IMR-90 (cell line): ENCODE measurements around the gene TRIM2. TPM values are rescaled to one million over a fixed set of nuclear protein-coding genes. Genes with fewer than 3 reads are reported as not detected.

ENCODE experiments used
- ATAC-seq: fragments of 200-7000 bp; cut with Tn5 transposase; 2 replicates; pipeline ENCODE4 v1.9.1; 2020; ENCODE audit warnings: low read depth, mild to moderate bottlenecking, moderate library complexity
- BruUV-seq: library from RNA; stranded (reverse); fragments of 400-500 nt; replicated peaks from 2 replicates; lab custom pipeline; 2021; lab: Mats Ljungman, UMichigan
- CTCF ChIA-PET: fragments of 300-600 bp; formaldehyde crosslinking; extraction: SDS; loops from one replicate; lab custom pipeline; 2021; ENCODE audit warnings: antibody characterized with exemption; lab: Yijun Ruan, JAX
- POLR2A ChIA-PET: fragments of 300-600 bp; sonication (Branson Sonifier 250); formaldehyde crosslinking; loops from one replicate; lab custom pipeline; 2022; ENCODE audit warnings: antibody characterized with exemption; ENCODE audit not compliant: unreplicated experiment; lab: Charles Lee
- DNase-seq: peaks from one replicate; pipeline ENCODE4 v3.0.0; 2013
- H2AFZ ChIP-seq: replicated peaks from 2 replicates; pipeline ENCODE3; 2013; ENCODE audit warnings: low read length, mild to moderate bottlenecking; ENCODE audit not compliant: poor library complexity
- H2AK5ac ChIP-seq: 2 replicates; pipeline ENCODE4 v1.6.1; 2013; ENCODE audit warnings: low read depth, low read length, inconsistent platforms
- H2AK9ac ChIP-seq: replicated peaks from 2 replicates; pipeline ENCODE3; 2013; ENCODE audit warnings: mild to moderate bottlenecking, low read depth, low read length, moderate library complexity; ENCODE audit not compliant: poor library complexity
- H2BK120ac ChIP-seq: 2 replicates; pipeline ENCODE4 v1.6.1; 2013; ENCODE audit warnings: low read depth, low read length, inconsistent platforms
- H2BK15ac ChIP-seq: 3 replicates; pipeline ENCODE4 v1.6.1; 2013; ENCODE audit warnings: low read depth, low read length, inconsistent platforms
- H2BK20ac ChIP-seq: 2 replicates; pipeline ENCODE4 v1.6.1; 2013; ENCODE audit warnings: low read depth, mild to moderate bottlenecking, inconsistent platforms, low read length, moderate library complexity
- H2BK5ac ChIP-seq: 2 replicates; pipeline ENCODE4 v1.6.1; 2013; ENCODE audit warnings: mild to moderate bottlenecking, low read depth, low read length, inconsistent platforms; ENCODE audit not compliant: poor library complexity, severe bottlenecking
- H3K14ac ChIP-seq: replicated peaks from 2 replicates; pipeline ENCODE4 v1.6.1; 2013; ENCODE audit warnings: low read depth, low read length, inconsistent platforms
- H3K18ac ChIP-seq: 2 replicates; pipeline ENCODE4 v1.6.1; 2013; ENCODE audit warnings: low read depth, low read length, control low read depth
- H3K23ac ChIP-seq: 2 replicates; pipeline ENCODE4 v1.6.1; 2013; ENCODE audit warnings: low read depth, low read length, inconsistent platforms
- H3K27ac ChIP-seq: 2 replicates; pipeline ENCODE4 v1.5.1; 2013; ENCODE audit warnings: mild to moderate bottlenecking, control low read depth, low read length; ENCODE audit not compliant: insufficient read depth
- H3K27me3 ChIP-seq: 2 replicates; pipeline ENCODE4 v1.6.1; 2013; ENCODE audit warnings: low read length; ENCODE audit not compliant: control insufficient read depth, insufficient read depth
- H3K36me3 ChIP-seq: 2 replicates; pipeline ENCODE4 v1.6.1; 2013; ENCODE audit warnings: low read length, mixed read lengths; ENCODE audit not compliant: control insufficient read depth, insufficient read depth
- H3K4ac ChIP-seq: 2 replicates; pipeline ENCODE4 v1.6.1; 2013; ENCODE audit warnings: low read depth, low read length, inconsistent platforms
- H3K4me1 ChIP-seq: 2 replicates; pipeline ENCODE4 v1.6.1; 2013; ENCODE audit warnings: low read length, mixed read lengths; ENCODE audit not compliant: control insufficient read depth, insufficient read depth
- H3K4me2 ChIP-seq: 2 replicates; pipeline ENCODE4 v1.6.1; 2013; ENCODE audit warnings: low read depth, mild to moderate bottlenecking, control low read depth, low read length, moderate library complexity
- H3K4me3 ChIP-seq: 2 replicates; pipeline ENCODE4 v1.5.1; 2013; ENCODE audit warnings: low read depth, mild to moderate bottlenecking, control low read depth, low read length, moderate library complexity; ENCODE audit not compliant: insufficient read depth
- H3K56ac ChIP-seq: 2 replicates; pipeline ENCODE4 v1.6.1; 2013; ENCODE audit warnings: low read length, inconsistent platforms; ENCODE audit not compliant: insufficient read depth; ENCODE audit errors: extremely low read depth
- H3K79me1 ChIP-seq, 2 experiments: 2 replicates each; pipeline ENCODE4 v1.6.1; 2013; ENCODE audit warnings: low read length in 2 of 2, inconsistent platforms in 1 of 2, low read depth in 1 of 2
- H3K9ac ChIP-seq: 2 replicates; pipeline ENCODE4 v1.6.1; 2013; ENCODE audit warnings: low read depth, low read length, control low read depth
- H3K9me1 ChIP-seq: 2 replicates; pipeline ENCODE4 v1.6.1; 2013; ENCODE audit warnings: low read length, inconsistent platforms; ENCODE audit not compliant: insufficient read depth
- H3K9me3 ChIP-seq: 2 replicates; pipeline ENCODE4 v1.6.1; 2013; ENCODE audit warnings: low read length; ENCODE audit not compliant: control insufficient read depth, insufficient read depth
- H4K20me1 ChIP-seq: 2 replicates; pipeline ENCODE4 v1.6.1; 2013; ENCODE audit warnings: low read length, inconsistent platforms; ENCODE audit not compliant: insufficient read depth
- H4K5ac ChIP-seq: 2 replicates; pipeline ENCODE4 v1.6.1; 2013; ENCODE audit warnings: mild to moderate bottlenecking, low read depth, low read length, control low read depth
- H4K8ac ChIP-seq, 2 experiments: 2 replicates each; pipeline ENCODE4 v1.6.1; 2013; ENCODE audit warnings: low read depth in 2 of 2, low read length in 2 of 2, control low read depth in 1 of 2, inconsistent platforms in 1 of 2
- H4K91ac ChIP-seq: 2 replicates; pipeline ENCODE4 v1.6.1; 2013; ENCODE audit warnings: low read depth, low read length, inconsistent platforms; ENCODE audit not compliant: insufficient read depth
- BHLHE40 ChIP-seq: fragments of 150-350 bp; IDR thresholded peaks from 2 replicates; pipeline ENCODE4 v1.6.1; 2016; ENCODE audit warnings: mild to moderate bottlenecking, low read depth, low read length
- CHD1 ChIP-seq: IDR thresholded peaks from 2 replicates; pipeline ENCODE4 v1.6.1; 2012; ENCODE audit warnings: low read depth, low read length, improper control_type of control experiment
- FOS ChIP-seq: fragments of 150-350 bp; IDR thresholded peaks from 2 replicates; pipeline ENCODE4 v1.6.1; 2016; ENCODE audit warnings: low read depth, low read length
- MAZ ChIP-seq: IDR thresholded peaks from 2 replicates; pipeline ENCODE4 v1.6.1; 2012; ENCODE audit warnings: low read depth, mild to moderate bottlenecking, low read length, improper control_type of control experiment, moderate library complexity, borderline replicate concordance
- RAD21 ChIP-seq: IDR thresholded peaks from 2 replicates; pipeline ENCODE4 v1.6.1; 2012; ENCODE audit warnings: low read length, improper control_type of control experiment
- SMC3 ChIP-seq: fragments of 150-350 bp; IDR thresholded peaks from 2 replicates; pipeline ENCODE4 v1.6.1; 2016; ENCODE audit warnings: low read depth, mild to moderate bottlenecking, antibody characterized with exemption, low read length, moderate library complexity
- WGBS, 2 experiments: methylation state at CpG; one replicate each; pipeline versions ENCODE4 v1.1.5 to v1.1.7; 2013; ENCODE audit warnings: missing lambda C conversion rate in 2 of 2; ENCODE audit not compliant: insufficient read length in 1 of 2; ENCODE audit errors: extremely low coverage in 2 of 2; 5-methylcytosine and 5-hydroxymethylcytosine counted together
- dilution Hi-C: fragments of 300-500 bp; cut with HindIII; formaldehyde crosslinking; loops from one replicate; pipeline ENCODE4 v1.14.3; 2018; ENCODE audit warnings: low sequenced_read_pairs; ENCODE audit not compliant: unreplicated experiment
- in situ Hi-C: fragments of 300-500 bp; cut with MboI; formaldehyde crosslinking; loops from 3 replicates; pipeline ENCODE4 v1.14.3; 2019; ENCODE audit warnings: low sequenced_read_pairs, inconsistent platforms, mixed read lengths
- intact Hi-C: fragments of 100-400 bp; cut with micrococcal nuclease; formaldehyde crosslinking; loops from 2 replicates; pipeline ENCODE4 v1.10.0; 2022
- polyA plus RNA-seq, 3 experiments: library from polyadenylated mRNA; depleted of rRNA; stranded (reverse); fragments of >200 nt; gene quantifications; 2 replicates each; pipeline ENCODE4 v1.2.3, GENCODE V29; 2012; ENCODE audit warnings: low replicate concordance in 1 of 3
- total RNA-seq: library from RNA; depleted of rRNA; stranded (reverse); fragments of >200 nt; gene quantifications from 2 replicates; pipeline ENCODE4 v1.2.3, GENCODE V29; 2012
- TF ChIP-seq, protein P1 (sequence below): fragments of 150-350 bp; IDR thresholded peaks from 2 replicates; pipeline ENCODE4 v1.6.1; 2017; ENCODE audit warnings: mild to moderate bottlenecking, antibody characterized with exemption, low read length, low read depth
- TF ChIP-seq, protein P2 (sequence below): conservative IDR thresholded peaks from 2 replicates; pipeline ENCODE4 v1.5.1; 2012; ENCODE audit warnings: mild to moderate bottlenecking, low read depth, low read length, improper control_type of control experiment

Gene TRIM2
- total and polyA plus RNA-seq, 2 of the 4 experiments (the other 2 are of a cell fraction) = 16.0 to 64.2 TPM

DNA sequence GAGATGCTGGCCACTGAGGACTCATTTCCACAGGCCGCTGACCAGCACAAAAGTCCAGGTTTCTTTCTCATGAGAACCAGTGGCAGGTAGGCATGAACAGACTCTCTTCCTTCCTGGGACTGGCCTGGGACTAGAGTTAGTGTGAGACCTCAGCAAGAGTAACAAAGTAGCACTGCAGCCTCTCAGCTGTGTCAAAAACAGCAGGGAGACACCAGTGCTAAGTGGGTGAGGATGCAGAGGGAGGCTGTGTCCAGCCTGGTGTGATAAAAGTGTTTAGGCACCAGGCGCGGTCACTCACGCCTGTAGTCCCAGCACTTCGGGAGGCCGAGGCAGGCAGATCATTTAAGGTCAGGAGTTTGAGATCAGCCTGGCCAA is 42.9 kb downstream of the TRIM2 start:
- Histone ChIP-seq H4K91ac (no peak overlapping the region), H2AK5ac (no peak overlapping the region), H2BK20ac (no peak overlapping the region), H3K4me1 (peaks cover 9% of the 10 kb centered on the region), H3K4me2 (no peak overlapping the region), H3K27ac (no peak overlapping the region), H3K36me3 (no peaks in the 10 kb centered on the region), H3K23ac (no peak overlapping the region), H4K8ac (no peak overlapping the region), H3K9me3 (no peaks in the 10 kb centered on the region), H2BK5ac (no peak overlapping the region), H3K18ac (no peak overlapping the region), H3K4ac (no peak overlapping the region), H2AFZ (no peak overlapping the region), H2BK15ac (no peak overlapping the region), H4K5ac (no peak overlapping the region), H3K9me1 (peaks cover 22% of the 10 kb centered on the region), H3K56ac (no peak overlapping the region), H3K14ac (no peak overlapping the region), H3K79me1 (peaks cover 23 to 60% of the 10 kb centered on the region in 2 experiments), H3K27me3 (no peaks in the 10 kb centered on the region), H3K9ac (no peak overlapping the region), H3K4me3 (no peak overlapping the region), H4K20me1 (peaks cover 5% of the 10 kb centered on the region; the same call in 1 of the 2 replicates), H2AK9ac (no peak overlapping the region), H2BK120ac (no peak overlapping the region)
- dilution Hi-C loops = no loop called here
- DNase-seq (no peak), ATAC-seq (no peak)
- no CpG with 5 or more reads among the region's 6 CpGs for WGBS, 2 experiments
- intact Hi-C loops = no loop called here
- BruUV-seq = no TSS peak
- TF ChIP-seq, protein P1, sequence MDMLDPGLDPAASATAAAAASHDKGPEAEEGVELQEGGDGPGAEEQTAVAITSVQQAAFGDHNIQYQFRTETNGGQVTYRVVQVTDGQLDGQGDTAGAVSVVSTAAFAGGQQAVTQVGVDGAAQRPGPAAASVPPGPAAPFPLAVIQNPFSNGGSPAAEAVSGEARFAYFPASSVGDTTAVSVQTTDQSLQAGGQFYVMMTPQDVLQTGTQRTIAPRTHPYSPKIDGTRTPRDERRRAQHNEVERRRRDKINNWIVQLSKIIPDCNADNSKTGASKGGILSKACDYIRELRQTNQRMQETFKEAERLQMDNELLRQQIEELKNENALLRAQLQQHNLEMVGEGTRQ = no peak
- no peak for TF ChIP-seq FOS
- TF ChIP-seq SMC3 = no peak
- no peak for TF ChIP-seq CHD1
- TF ChIP-seq BHLHE40 = no peak
- TF ChIP-seq RAD21 = no peak
- no peak for TF ChIP-seq MAZ
- TF ChIP-seq, protein P2, sequence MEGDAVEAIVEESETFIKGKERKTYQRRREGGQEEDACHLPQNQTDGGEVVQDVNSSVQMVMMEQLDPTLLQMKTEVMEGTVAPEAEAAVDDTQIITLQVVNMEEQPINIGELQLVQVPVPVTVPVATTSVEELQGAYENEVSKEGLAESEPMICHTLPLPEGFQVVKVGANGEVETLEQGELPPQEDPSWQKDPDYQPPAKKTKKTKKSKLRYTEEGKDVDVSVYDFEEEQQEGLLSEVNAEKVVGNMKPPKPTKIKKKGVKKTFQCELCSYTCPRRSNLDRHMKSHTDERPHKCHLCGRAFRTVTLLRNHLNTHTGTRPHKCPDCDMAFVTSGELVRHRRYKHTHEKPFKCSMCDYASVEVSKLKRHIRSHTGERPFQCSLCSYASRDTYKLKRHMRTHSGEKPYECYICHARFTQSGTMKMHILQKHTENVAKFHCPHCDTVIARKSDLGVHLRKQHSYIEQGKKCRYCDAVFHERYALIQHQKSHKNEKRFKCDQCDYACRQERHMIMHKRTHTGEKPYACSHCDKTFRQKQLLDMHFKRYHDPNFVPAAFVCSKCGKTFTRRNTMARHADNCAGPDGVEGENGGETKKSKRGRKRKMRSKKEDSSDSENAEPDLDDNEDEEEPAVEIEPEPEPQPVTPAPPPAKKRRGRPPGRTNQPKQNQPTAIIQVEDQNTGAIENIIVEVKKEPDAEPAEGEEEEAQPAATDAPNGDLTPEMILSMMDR = no peak
- CTCF ChIA-PET = no interaction called here
- POLR2A ChIA-PET = no interaction called here
- in situ Hi-C loops = no loop called here
